ENCODE measurements around the gene INPP4A. TPM values are rescaled to one million over a fixed set of nuclear protein-coding genes. Genes with fewer than 3 reads are reported as not detected.
A peak's percentile ranks its signal among the peaks of the same experiment; 100 is the strongest.

Gene INPP4A
- total and polyA plus RNA-seq, 2 of the 13 experiments (the other 11 are each of a cell fraction or from before 2014, with no cell fraction given) = 10.1 to 10.9 TPM

GRCh38 chr2:98488252-98488651 lies 43.6 kb downstream of the INPP4A start (continued):
- TF ChIP-seq KLF16 (CRISPR knock-in tag; IDR thresholded peaks at IDR 0.05) = no peak
- TF ChIP-seq ZNF142 (CRISPR knock-in tag; IDR thresholded peaks at IDR 0.05) = no peak
- 0 out of 2 replicates have a peak, but pooled peaks have one; percentile 4 for TF ChIP-seq NR2C2 (CRISPR knock-in tag; IDR thresholded peaks at IDR 0.05; ENCODE audit: borderline replicate concordance)
- no peak for TF ChIP-seq U2AF1 (optimal IDR thresholded peaks at IDR 0.05; ENCODE audit: low read depth, low read length)
- TF ChIP-seq ZNF280D (CRISPR knock-in tag; IDR thresholded peaks at IDR 0.05) = 0 out of 2 replicates have a peak, but pooled peaks have one; percentile 14
- no peak for TF ChIP-seq ZNF713 (CRISPR knock-in tag; IDR thresholded peaks at IDR 0.05)
- no peak for TF ChIP-seq MTF1 (CRISPR knock-in tag; IDR thresholded peaks at IDR 0.05)
- no peak for TF ChIP-seq ZFYVE20 (CRISPR knock-in tag; IDR thresholded peaks at IDR 0.05; ENCODE audit: borderline replicate concordance, low read depth)
- TF ChIP-seq ZNF703 (CRISPR knock-in tag; IDR thresholded peaks at IDR 0.05; ENCODE audit: borderline replicate concordance) = no peak
- TF ChIP-seq ZFP36 (IDR thresholded peaks at IDR 0.05; ENCODE audit: borderline replicate concordance, low read depth, low read length, partially characterized antibody) = no peak
- TF ChIP-seq ZSCAN9 (CRISPR knock-in tag; IDR thresholded peaks at IDR 0.05; ENCODE audit: borderline replicate concordance) = no peak
- no peak for TF ChIP-seq NRL (CRISPR knock-in tag; IDR thresholded peaks at IDR 0.05; ENCODE audit: borderline replicate concordance)
- no peak for TF ChIP-seq SNAI1 (CRISPR knock-in tag; IDR thresholded peaks at IDR 0.05; ENCODE audit: borderline replicate concordance)
- TF ChIP-seq SP140L (CRISPR knock-in tag; IDR thresholded peaks at IDR 0.05; ENCODE audit: borderline replicate concordance) = no peak
- TF ChIP-seq ZNF263 (CRISPR knock-in tag; IDR thresholded peaks at IDR 0.05) = no peak
- no peak for TF ChIP-seq CCAR2 (optimal IDR thresholded peaks at IDR 0.05; ENCODE audit: low read depth, low read length)
